Pons (tissue), 1 donor: ENCODE data around the gene SLC39A11.
"Not testable (repeated sequence)": the region's sequence is repeated elsewhere in the genome, so short reads cannot be mapped to it uniquely, and the experiment has no call there.

Experiments used
- DNase-seq: peaks from one replicate; pipeline ENCODE4 v3.0.0-alpha.2; 2016; ENCODE audit warnings: low spot score

SLC39A11 gene

GRCh38 chr17:73007407-73007806 lies 85.1 kb downstream of the SLC39A11 start:
- DNase-seq, result no peak

DNA sequence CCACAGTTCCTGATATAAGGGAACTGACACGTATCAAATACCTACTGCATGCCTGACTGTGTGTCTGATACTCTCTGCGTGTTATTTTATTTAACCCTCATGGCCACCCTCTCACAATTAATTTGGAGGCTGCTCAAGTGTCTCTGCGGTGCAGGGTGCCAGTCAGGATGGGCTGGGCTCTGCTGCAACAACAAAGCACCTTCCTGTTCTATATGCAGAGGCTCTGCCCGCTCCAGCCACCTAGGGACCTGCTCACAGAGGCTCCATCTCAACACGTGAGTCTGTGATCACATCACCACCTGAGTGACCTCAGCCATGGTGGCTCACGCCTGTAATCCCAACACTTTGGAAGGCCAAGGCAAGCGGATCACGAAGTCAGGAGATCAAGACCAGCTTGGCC lies 87.1 kb downstream of the SLC39A11 start:
- DNase-seq, result no peak

DNA sequence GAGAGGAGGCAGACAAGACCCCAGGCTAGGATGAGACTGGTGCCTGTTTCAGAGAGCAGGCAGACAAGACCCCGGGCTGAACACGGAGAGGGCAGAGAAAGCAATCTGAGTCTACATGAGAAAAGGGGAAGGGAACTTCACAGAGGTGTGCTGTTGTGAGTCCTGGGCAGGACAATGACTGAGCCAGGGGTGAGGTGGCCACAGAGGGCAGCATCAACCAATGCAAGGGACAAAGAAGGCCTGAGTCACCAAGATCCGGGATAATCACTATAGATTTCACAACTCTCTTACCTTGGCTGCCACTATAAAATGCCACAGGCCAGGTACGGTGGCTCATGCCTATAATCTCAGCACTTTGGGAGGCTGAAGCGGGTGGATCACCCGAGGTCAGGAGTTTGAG lies 89.0 kb downstream of the SLC39A11 start:
- DNase-seq, result no peak

GRCh38 chr17:73000832-73001231 lies 91.7 kb downstream of the SLC39A11 start:
- peak; percentile 20 for DNase-seq

- not testable (repeated sequence) for DNase-seq
These were observed 93.0 kb downstream of the SLC39A11 start for GRCh38 chr17:72999474-72999873.

- peak; percentile 70 for DNase-seq
These were observed 94.1 kb downstream of the SLC39A11 start for GRCh38 chr17:72998343-72998742.

- no peak for DNase-seq
These were observed 94.9 kb downstream of the SLC39A11 start for GRCh38 chr17:72997559-72997958.

DNA sequence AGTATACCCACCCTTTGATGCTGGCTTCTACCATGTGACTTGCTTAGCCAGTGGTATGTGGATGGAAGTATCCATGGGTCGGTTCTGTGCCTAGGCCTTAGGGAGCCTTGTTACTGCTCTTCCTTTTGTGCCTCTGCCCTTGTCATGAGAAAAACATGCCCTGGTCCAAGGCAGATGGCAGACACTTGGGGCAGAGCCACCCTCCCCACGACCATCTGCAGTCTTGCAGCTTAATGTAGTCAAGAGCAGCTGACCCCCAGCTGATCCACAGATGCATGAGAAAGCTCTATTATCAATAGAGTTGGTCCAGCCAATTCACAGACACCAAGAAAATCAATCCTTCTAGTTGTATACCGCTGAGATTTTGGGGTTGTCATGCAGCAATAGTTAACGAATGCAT lies 95.7 kb downstream of the SLC39A11 start:
- DNase-seq, result no peak

DNA sequence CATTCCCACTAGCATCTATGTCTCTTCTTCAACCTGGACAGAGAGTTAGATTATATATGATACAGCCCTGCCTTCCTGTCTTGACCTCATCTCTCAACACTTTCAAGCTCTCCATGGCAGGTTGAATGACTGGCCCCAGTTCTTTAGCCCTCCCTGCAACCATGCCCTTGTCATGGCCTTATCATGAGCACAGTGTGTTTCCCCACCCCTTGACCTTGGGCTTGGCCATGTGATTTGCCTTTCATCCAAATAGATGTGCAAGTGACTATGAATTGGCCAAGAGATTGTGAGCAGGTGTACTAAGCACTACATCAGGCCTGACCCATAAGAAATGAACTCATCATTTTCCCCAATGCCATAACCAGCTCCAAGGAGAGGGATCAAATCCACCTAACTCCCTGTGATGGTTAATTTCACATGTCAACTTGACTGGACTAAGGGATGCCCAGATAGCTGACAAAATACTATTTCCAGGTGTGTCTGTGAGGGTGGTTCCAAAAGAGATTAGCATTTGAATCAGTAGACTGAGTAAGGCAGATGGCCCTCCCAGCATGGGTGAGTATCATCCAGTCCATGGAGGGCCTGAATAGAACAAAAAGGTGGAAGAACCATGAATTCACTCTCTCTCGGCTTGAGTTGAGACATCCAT lies 97.4 kb downstream of the SLC39A11 start:
- DNase-seq, result no peak

DNA sequence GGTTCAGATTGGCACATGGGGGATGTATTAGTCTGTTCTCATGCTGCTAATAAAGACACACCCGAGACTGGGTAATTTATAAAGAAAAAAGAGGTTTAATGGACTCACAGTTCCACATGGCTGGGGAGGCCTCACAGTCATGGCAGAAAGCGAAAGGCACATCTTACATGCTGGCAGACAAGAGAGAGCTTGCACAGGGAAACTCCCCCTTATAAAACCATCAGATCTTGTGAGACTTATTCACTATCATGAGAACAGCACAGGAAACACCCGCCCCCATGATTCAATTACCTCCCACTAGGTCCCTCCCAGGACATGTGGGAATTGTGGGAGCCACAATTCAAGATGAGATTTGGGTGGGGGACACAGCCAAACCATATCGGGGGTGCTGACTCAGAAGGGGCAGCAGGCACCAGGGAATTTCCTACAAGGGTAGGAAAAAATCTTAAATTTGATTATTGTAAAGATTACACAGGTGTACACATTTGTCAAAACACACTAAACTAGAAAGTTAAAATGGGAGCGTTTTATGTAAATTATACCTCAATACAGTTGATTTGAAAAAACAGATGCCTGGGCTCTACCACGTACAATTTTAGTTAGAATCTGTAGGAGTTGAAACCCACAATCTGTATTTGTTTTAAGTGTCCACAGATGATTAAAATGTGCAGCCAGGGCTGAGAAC lies 99.6 kb downstream of the SLC39A11 start:
- not testable (repeated sequence) for DNase-seq

DNA sequence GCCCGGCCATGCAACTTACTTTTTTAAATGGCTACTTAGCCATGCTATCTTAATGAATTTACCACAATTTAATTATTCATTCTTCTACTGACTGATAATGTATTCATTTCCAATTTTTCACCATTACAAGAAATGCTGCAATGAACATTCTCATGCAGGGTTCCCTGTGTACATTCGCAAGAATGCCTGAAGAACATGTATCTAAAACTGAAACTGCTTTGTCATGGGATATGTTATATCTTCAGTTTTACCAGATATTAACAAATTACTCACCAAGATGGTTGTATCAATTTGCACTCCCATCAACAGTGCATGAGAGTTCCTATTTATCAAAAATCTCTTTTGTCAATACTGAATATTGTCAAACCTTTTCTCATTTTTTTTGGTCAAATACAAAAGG lies 100.8 kb downstream of the SLC39A11 start:
- no peak for DNase-seq

DNA sequence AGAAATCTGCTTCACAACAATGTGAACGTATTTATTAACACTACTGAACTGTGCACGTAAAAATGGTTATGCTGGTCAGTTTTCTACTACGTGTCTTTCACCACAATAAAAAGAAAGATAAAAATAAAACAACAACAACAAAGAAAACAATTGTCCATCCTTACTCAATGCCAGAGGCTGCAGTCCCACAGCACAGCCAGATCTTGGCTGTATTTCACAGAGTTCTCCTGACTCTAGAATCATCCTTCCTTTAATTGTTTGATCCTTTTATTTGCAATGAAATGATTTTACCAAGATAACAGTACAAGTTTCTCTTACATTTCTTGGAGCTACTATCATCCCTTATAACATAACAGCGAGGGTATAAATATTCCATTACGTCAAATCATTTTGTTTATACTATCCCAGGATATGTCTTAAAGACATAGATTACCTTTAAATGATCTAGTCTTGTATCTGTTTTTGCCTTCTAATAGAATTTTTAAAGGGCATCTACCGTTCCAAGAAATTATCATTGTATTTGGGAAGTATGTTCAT lies 103.3 kb downstream of the SLC39A11 start:
- peak; percentile 78 for DNase-seq

- DNase-seq, result no peak
These were observed 104.0 kb downstream of the SLC39A11 start for GRCh38 chr17:72988451-72988850.

GRCh38 chr17:72987166-72987565 lies 105.3 kb downstream of the SLC39A11 start:
- no peak for DNase-seq

DNA sequence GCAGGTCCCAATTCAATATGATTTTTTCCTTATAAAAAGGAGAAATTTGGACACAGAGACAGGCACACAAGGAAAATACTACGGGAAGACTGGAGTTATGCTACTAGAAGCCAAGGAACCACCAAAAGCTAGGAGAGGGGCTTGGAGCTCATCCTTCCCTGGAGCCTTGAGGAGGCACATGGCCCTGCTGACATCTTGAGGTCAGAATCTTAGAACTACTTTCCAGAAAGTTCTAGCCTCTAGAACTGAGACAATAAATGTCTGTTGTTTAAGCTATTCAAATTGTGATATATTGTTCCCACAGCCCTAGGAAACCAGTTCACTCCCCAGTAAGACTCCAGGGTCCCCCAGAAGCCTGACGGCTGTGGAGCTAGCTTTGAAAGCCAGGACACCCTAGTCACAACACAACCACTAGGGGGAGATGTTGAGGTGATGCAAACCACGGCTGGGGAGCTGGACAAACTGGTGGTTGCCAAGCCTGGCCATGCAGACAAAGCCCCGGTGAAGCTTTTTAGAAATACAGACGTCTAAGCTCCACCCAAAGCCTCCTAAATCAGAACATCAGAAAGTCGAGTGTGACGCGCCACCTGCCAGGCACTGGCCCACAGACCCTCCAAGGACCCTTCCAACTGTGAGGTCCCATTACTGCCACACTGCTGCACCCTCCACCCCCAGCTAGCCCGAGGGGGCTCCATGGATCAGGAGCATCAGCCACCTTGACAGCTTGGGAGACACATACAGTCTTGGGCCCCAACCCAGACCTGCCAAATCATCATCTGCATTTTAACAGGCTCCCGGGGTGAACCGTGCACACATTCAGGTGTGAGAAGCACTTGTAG lies 106.4 kb downstream of the SLC39A11 start:
- peak; percentile 87 for DNase-seq

GRCh38 chr17:72984926-72985325 lies 107.6 kb downstream of the SLC39A11 start:
- DNase-seq, result no peak

GRCh38 chr17:72984145-72984925 lies 108.2 kb downstream of the SLC39A11 start:
- no peak for DNase-seq

DNA sequence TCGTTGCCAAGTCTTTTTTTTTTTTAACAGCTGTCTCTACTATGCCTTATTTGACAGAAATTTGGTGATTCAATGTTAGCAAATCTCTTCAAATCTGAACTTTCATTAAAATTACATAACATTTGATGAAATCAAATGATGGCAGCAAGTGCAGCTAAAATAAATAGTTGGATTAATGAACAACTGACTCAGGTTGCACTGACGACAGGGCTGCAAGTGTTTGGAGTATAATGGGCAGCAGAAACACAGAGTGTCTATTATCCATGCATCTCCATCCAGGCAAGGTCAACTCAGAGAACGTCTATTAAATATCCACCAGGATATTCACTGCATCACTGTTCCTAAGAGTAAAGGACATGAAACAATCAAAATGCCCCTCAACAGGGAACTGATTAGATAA lies 109.8 kb downstream of the SLC39A11 start:
- DNase-seq, result peak; percentile 63

- no peak for DNase-seq
These were observed 113.8 kb downstream of the SLC39A11 start for GRCh38 chr17:72978593-72979218.

DNA sequence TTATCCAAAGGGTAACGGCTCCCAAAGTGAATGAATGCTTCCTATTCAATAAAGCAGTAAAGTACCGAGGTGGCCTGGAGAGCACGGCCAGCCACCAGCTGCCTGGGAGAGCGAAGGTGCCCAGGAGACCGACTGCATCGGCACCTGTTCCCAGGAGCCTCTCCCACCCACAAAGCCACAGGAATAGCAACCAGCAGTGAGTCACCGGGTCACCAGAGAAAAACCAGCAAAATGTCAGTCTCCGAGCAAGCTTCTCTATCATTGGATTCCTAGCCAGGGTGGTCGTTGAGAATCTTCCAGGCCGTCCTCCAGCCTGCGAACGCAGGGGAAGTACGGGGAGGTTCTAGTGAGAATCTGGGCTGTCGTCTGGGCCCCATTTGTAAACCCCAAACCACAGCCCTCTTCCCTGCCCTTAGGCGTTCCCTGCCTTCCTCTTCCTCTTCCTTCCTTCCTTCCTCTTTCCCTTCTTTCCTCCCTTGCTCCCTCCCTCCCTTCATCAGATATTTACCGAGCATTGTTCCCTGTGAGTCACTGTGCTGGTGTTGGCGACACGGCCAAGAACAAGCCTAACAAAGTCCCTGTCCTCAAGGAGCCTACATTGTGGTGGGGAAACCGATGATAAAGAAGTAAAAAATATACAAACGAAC lies 114.6 kb downstream of the SLC39A11 start:
- DNase-seq, result no peak
